Endothelial cell of umbilical vein (primary cell): Measurements from ENCODE around the gene SLC5A2. TPM values are rescaled to one million over a fixed set of nuclear protein-coding genes. Genes with fewer than 3 reads are reported as not detected.
"Not testable (repeated sequence)": the region's sequence is repeated elsewhere in the genome, so short reads cannot be mapped to it uniquely, and the experiment has no call there.

Experiments
- BruUV-seq: library from RNA; stranded (reverse); fragments of 400-500 nt; replicated peaks from 2 replicates; lab custom pipeline; 2021; lab: Mats Ljungman, UMichigan
- CTCF ChIA-PET: fragments of 300-600, 350-600 bp; sonication (Branson Sonifier 250); formaldehyde crosslinking; loops from one replicate; lab custom pipeline; 2021; ENCODE audit warnings: antibody characterized with exemption, inconsistent platforms; lab: Charles Lee
- POLR2A ChIA-PET: fragments of 300-600, 350-600 bp; sonication (Branson Sonifier 250); formaldehyde crosslinking; loops from one replicate; lab custom pipeline; 2021; ENCODE audit warnings: antibody characterized with exemption, inconsistent platforms; lab: Charles Lee
- DNase-seq: peaks from one replicate; pipeline ENCODE4 v3.0.0-alpha.2; 2011; ENCODE audit warnings: low read depth, low spot score
- FAIRE-seq: peaks from 2 replicates; lab custom pipeline; 2011; peaks lifted over from hg19 to GRCh38; lab: Jason Lieb, UNC
- H2AFZ ChIP-seq: 2 replicates; pipeline ENCODE4 v1.6.0; 2012; ENCODE audit warnings: low read depth, low read length, control low read depth, inconsistent platforms
- H3K27ac ChIP-seq: 2 replicates; pipeline ENCODE4 v1.5.1; 2011; ENCODE audit warnings: low read depth, mild to moderate bottlenecking, control low read depth, low read length, moderate library complexity; ENCODE audit not compliant: insufficient read depth
- H3K27me3 ChIP-seq, 2 experiments: 2 replicates each; pipeline versions ENCODE4 v1.6.0 to v1.6.1; 2011; ENCODE audit warnings: low read length in 2 of 2, mixed read lengths in 1 of 2; ENCODE audit not compliant: control insufficient read depth in 2 of 2, insufficient read depth in 2 of 2
- H3K36me3 ChIP-seq, 2 experiments: 2 replicates in 1 of 2; 3 replicates in 1 of 2; pipeline ENCODE4 v1.5.1; 2011; ENCODE audit warnings: low read length in 2 of 2, mild to moderate bottlenecking in 1 of 2, moderate library complexity in 1 of 2; ENCODE audit not compliant: control insufficient read depth in 2 of 2, insufficient read depth in 2 of 2; ENCODE audit errors: extremely low read depth in 1 of 2
- H3K4me1 ChIP-seq: 3 replicates; pipeline ENCODE4 v1.5.1; 2011; ENCODE audit warnings: mild to moderate bottlenecking, low read length; ENCODE audit not compliant: control insufficient read depth, insufficient read depth; ENCODE audit errors: extremely low read depth
- H3K4me2 ChIP-seq: 2 replicates; pipeline ENCODE4 v1.6.1; 2011; ENCODE audit warnings: low read length, control low read depth, mixed read lengths; ENCODE audit not compliant: insufficient read depth
- H3K4me3 ChIP-seq, 3 experiments: fragments of 200-600 bp in 1 of 3; sonication (generic), shearing (Covaris generic) in 1 of 3; replicated peaks in 1 of 3; 2 replicates each; pipeline ENCODE4 v1.5.1; 2011 to 2016; ENCODE audit warnings: control low read depth in 3 of 3, low read length in 3 of 3, mild to moderate bottlenecking in 2 of 3, inconsistent platforms in 1 of 3, low read depth in 1 of 3, moderate library complexity in 1 of 3; ENCODE audit not compliant: insufficient read depth in 1 of 3
- H3K79me2 ChIP-seq: 2 replicates; pipeline ENCODE4 v1.6.0; 2012; ENCODE audit warnings: low read length, inconsistent platforms; ENCODE audit not compliant: control insufficient read depth, insufficient read depth
- H3K9ac ChIP-seq: replicated peaks from 2 replicates; pipeline ENCODE3; 2011; ENCODE audit warnings: low read length, control low read depth; ENCODE audit not compliant: insufficient read depth; ENCODE audit errors: extremely low read depth
- H3K9me1 ChIP-seq: replicated peaks from 3 replicates; pipeline ENCODE4 v1.6.0; 2011; ENCODE audit warnings: mild to moderate bottlenecking, low read length; ENCODE audit not compliant: control insufficient read depth, insufficient read depth; ENCODE audit errors: extremely low read depth
- H3K9me3 ChIP-seq: replicated peaks from 2 replicates; pipeline ENCODE4 v1.5.1; 2012; ENCODE audit warnings: low read length, inconsistent platforms; ENCODE audit not compliant: control insufficient read depth, insufficient read depth
- H4K20me1 ChIP-seq: replicated peaks from 2 replicates; pipeline ENCODE3; 2011; ENCODE audit warnings: mild to moderate bottlenecking, low read length; ENCODE audit not compliant: control insufficient read depth, insufficient read depth; ENCODE audit errors: extremely low read depth
- MYC ChIP-seq: IDR thresholded peaks from one replicate; pipeline ENCODE4 v1.6.1; 2011; ENCODE audit warnings: mild to moderate bottlenecking, low read depth, low read length
- POLR2A ChIP-seq: IDR thresholded peaks from 2 replicates; pipeline ENCODE4 v1.6.1; 2012; ENCODE audit warnings: low read depth, mild to moderate bottlenecking, control low read depth, low read length
- POLR2AphosphoS5 ChIP-seq: IDR thresholded peaks from 2 replicates; pipeline ENCODE4 v1.6.1; 2012; ENCODE audit warnings: low read depth, mild to moderate bottlenecking, control low read depth, low read length, moderate library complexity; ENCODE audit not compliant: insufficient read depth
- dilution Hi-C: fragments of 300-500 bp; cut with MboI; formaldehyde crosslinking; loops from one replicate; pipeline ENCODE4 v1.15.0; 2019; ENCODE audit warnings: low sequenced_read_pairs; ENCODE audit not compliant: extremely low pct_ligation_motif_present
- intact Hi-C: fragments of 100-400 bp; cut with micrococcal nuclease; formaldehyde crosslinking; loops from one replicate; pipeline ENCODE4 v1.10.0; 2022
- polyA plus RNA-seq, 4 experiments: library from polyadenylated mRNA; depleted of rRNA in 3 of 4; stranded (reverse) in 3 of 4; unstranded in 1 of 4; fragments of >200 nt; gene quantifications; 2 replicates each; pipeline versions ENCODE4 v1.2.1 to v1.2.3, GENCODE V29; 2011 to 2012; ENCODE audit warnings: missing spikeins in 1 of 4
- total RNA-seq: library from RNA; stranded (reverse); gene quantifications from 2 replicates; pipeline ENCODE4 v1.2.3, GENCODE V29; 2021
- TF ChIP-seq, protein P1 (sequence below), 2 donors: IDR thresholded peaks; 1 replicate in 1 of 2; 2 replicates in 1 of 2; pipeline ENCODE4 v1.5.1; 2011; ENCODE audit warnings: low read length in 2 of 2, mild to moderate bottlenecking in 2 of 2, moderate library complexity in 2 of 2, control low read depth in 1 of 2, inconsistent platforms in 1 of 2, low read depth in 1 of 2; ENCODE audit not compliant: insufficient read depth in 1 of 2; ENCODE audit errors: extremely low read depth in 1 of 2

The SLC5A2 gene
- total and polyA plus RNA-seq, 2 donors (not counting 3 experiments of a cell fraction or from before 2014, with no cell fraction given): 0.03 TPM; not detected in 1

GRCh38 chr16:31445931-31446330, 37.0 kb upstream of the SLC5A2 start:
- POLR2A ChIA-PET: interaction anchor here (0.7 kb wide), 3 partner anchors 13 to 463 kb away, joined by 4 to 5 read pairs (median 4); no protein-coding TSS in a partner anchor
- H3K4me3 ChIP-seq, intact Hi-C loops, H3K9me1 ChIP-seq, H3K9ac ChIP-seq, BruUV-seq, H3K36me3 ChIP-seq, FAIRE-seq, H3K9me3 ChIP-seq, H4K20me1 ChIP-seq, dilution Hi-C loops, H3K27ac ChIP-seq, H3K79me2 ChIP-seq, H3K4me2 ChIP-seq, H3K4me1 ChIP-seq, H2AFZ ChIP-seq, DNase-seq, H3K27me3 ChIP-seq: not testable (repeated sequence)
- CTCF ChIA-PET: interaction anchor here (1.4 to 1.5 kb wide), 2 partner anchors 12 to 15 kb away, joined by 5 to 6 read pairs; no protein-coding TSS in a partner anchor

- dilution Hi-C loops: no loop called here
- no peaks in the 10 kb centered on the region for H3K9me3 ChIP-seq
- no peak overlapping the region for H3K9ac ChIP-seq
- no TSS peak for BruUV-seq
- FAIRE-seq (no peak), DNase-seq (no peak)
- POLR2A ChIA-PET: interaction anchor here (1.8 kb wide), 1 partner anchor 8 kb away, joined by 5 read pairs; the partner anchor contains the start of gene ZNF843
- intact Hi-C loops: no loop called here
- H2AFZ ChIP-seq: no peak overlapping the region
- TF ChIP-seq POLR2A: no peak
- TF ChIP-seq, protein P1, sequence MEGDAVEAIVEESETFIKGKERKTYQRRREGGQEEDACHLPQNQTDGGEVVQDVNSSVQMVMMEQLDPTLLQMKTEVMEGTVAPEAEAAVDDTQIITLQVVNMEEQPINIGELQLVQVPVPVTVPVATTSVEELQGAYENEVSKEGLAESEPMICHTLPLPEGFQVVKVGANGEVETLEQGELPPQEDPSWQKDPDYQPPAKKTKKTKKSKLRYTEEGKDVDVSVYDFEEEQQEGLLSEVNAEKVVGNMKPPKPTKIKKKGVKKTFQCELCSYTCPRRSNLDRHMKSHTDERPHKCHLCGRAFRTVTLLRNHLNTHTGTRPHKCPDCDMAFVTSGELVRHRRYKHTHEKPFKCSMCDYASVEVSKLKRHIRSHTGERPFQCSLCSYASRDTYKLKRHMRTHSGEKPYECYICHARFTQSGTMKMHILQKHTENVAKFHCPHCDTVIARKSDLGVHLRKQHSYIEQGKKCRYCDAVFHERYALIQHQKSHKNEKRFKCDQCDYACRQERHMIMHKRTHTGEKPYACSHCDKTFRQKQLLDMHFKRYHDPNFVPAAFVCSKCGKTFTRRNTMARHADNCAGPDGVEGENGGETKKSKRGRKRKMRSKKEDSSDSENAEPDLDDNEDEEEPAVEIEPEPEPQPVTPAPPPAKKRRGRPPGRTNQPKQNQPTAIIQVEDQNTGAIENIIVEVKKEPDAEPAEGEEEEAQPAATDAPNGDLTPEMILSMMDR (IDR thresholded peaks at IDR 0.05; ENCODE audit: extremely low read depth in 1 of 2, insufficient read depth in 1 of 2, low read depth in 1 of 2, low read length in 2 of 2): no peak
- TF ChIP-seq MYC: no peak
- TF ChIP-seq POLR2AphosphoS5: no peak
- H3K4me1 ChIP-seq: peaks cover 17% of the 10 kb centered on the region
- CTCF ChIA-PET: interaction anchor here (0.7 to 3.1 kb wide), 12 partner anchors 8 to 498 kb away, joined by 3 to 39 read pairs (median 3); partner anchors contain the start of genes FUS, KAT8 and ZNF843
- H4K20me1 ChIP-seq: no peaks in the 10 kb centered on the region
- no peaks in the 10 kb centered on the region for H3K27me3 ChIP-seq
- H3K36me3 ChIP-seq: no peaks in the 10 kb centered on the region
- no peak overlapping the region for H3K4me3 ChIP-seq
- no peak overlapping the region for H3K4me2 ChIP-seq
- no peaks in the 10 kb centered on the region for H3K9me1 ChIP-seq
- peaks cover 11% of the 10 kb centered on the region for H3K79me2 ChIP-seq
- H3K27ac ChIP-seq: no peak overlapping the region
Observed at GRCh38 chr16:31451201-31451600, 31.7 kb upstream of the SLC5A2 start.
